ENCODE data around the gene VPS13D.

Gene VPS13D

GRCh38 chr1:12244078-12244477 lies 14.2 kb downstream of the VPS13D start:
- DNase-seq, result peak; percentile 27

GRCh38 chr1:12244585-12244984 lies 14.8 kb downstream of the VPS13D start:
- DNase-seq, result no peak

GRCh38 chr1:12245116-12245515 lies 15.3 kb downstream of the VPS13D start:
- no peak for DNase-seq

- DNase-seq, result no peak
These were observed 15.9 kb downstream of the VPS13D start for GRCh38 chr1:12245733-12246132.

- no peak for DNase-seq
These were observed 16.8 kb downstream of the VPS13D start for GRCh38 chr1:12246584-12246983.

GRCh38 chr1:12249181-12249580 lies 19.4 kb downstream of the VPS13D start:
- no peak for DNase-seq

GRCh38 chr1:12249748-12250147 lies 19.9 kb downstream of the VPS13D start:
- no peak for DNase-seq

- DNase-seq, result no peak
These were observed 21.6 kb downstream of the VPS13D start for GRCh38 chr1:12251442-12251841.

- no peak for DNase-seq
These were observed 26.1 kb downstream of the VPS13D start for GRCh38 chr1:12255913-12256312.

- no peak for DNase-seq
These were observed 28.4 kb downstream of the VPS13D start for GRCh38 chr1:12258272-12258671.

- no peak for DNase-seq
These were observed 39.5 kb downstream of the VPS13D start for GRCh38 chr1:12269351-12269750.

GRCh38 chr1:12271033-12271432 lies 41.2 kb downstream of the VPS13D start:
- no peak for DNase-seq

- DNase-seq, result no peak
These were observed 42.9 kb downstream of the VPS13D start for GRCh38 chr1:12272770-12273169.

- peak; percentile 20 for DNase-seq
These were observed 45.5 kb downstream of the VPS13D start for GRCh38 chr1:12275370-12275769.

GRCh38 chr1:12276225-12276624 lies 46.4 kb downstream of the VPS13D start:
- peak; percentile 33 for DNase-seq

GRCh38 chr1:12279003-12279402 lies 49.2 kb downstream of the VPS13D start:
- DNase-seq, result no peak

- no peak for DNase-seq
These were observed 50.1 kb downstream of the VPS13D start for GRCh38 chr1:12279728-12280464.

- DNase-seq, result no peak
These were observed 52.3 kb downstream of the VPS13D start for GRCh38 chr1:12282142-12282541.

GRCh38 chr1:12284486-12284885 lies 54.7 kb downstream of the VPS13D start:
- no peak for DNase-seq

- DNase-seq, result no peak
These were observed 55.8 kb downstream of the VPS13D start for GRCh38 chr1:12285496-12286143.

- DNase-seq, result no peak
These were observed 58.0 kb downstream of the VPS13D start for GRCh38 chr1:12287869-12288268.

- no peak for DNase-seq
These were observed 61.0 kb downstream of the VPS13D start for GRCh38 chr1:12290828-12291227.

- no peak for DNase-seq
These were observed 63.6 kb downstream of the VPS13D start for GRCh38 chr1:12293416-12293815.

- DNase-seq, result no peak
These were observed 64.2 kb downstream of the VPS13D start for GRCh38 chr1:12294076-12294475.

GRCh38 chr1:12296016-12296415 lies 66.2 kb downstream of the VPS13D start:
- DNase-seq, result no peak

Measured in CD4-positive, alpha-beta T cell treated with Interleukin-17A for 1 hour (primary cell).